ENCODE measurements around the gene OSGEP. TPM values are rescaled to one million over a fixed set of nuclear protein-coding genes. Genes with fewer than 3 reads are reported as not detected.
A peak's percentile ranks its signal among the peaks of the same experiment; 100 is the strongest.

Gene OSGEP
- total RNA-seq, 1 donor from 2014 or later, result 35.4 TPM

GRCh38 chr14:20434701-20435581 lies 19.7 kb downstream of the OSGEP start:
- DNase-seq (ENCODE audit: low spot score), result peak; percentile 43

GRCh38 chr14:20429801-20430669 lies 24.6 kb downstream of the OSGEP start:
- peak; percentile 62 for DNase-seq (ENCODE audit: low spot score)

- no peak for DNase-seq (ENCODE audit: low spot score)
Measured at GRCh38 chr14:20428802-20429201, 25.8 kb downstream of the OSGEP start.

- no peak for DNase-seq (ENCODE audit: low spot score)
Measured at GRCh38 chr14:20428010-20428365, 26.6 kb downstream of the OSGEP start.

- no peak for DNase-seq (ENCODE audit: low spot score)
Measured at GRCh38 chr14:20427231-20428009, 27.2 kb downstream of the OSGEP start.

GRCh38 chr14:20424851-20425250 lies 29.8 kb downstream of the OSGEP start:
- DNase-seq (ENCODE audit: low spot score), result no peak

GRCh38 chr14:20422886-20423285 lies 31.7 kb downstream of the OSGEP start:
- no peak for DNase-seq (ENCODE audit: low spot score)

- DNase-seq (ENCODE audit: low spot score), result no peak
Measured at GRCh38 chr14:20421267-20421666, 33.3 kb downstream of the OSGEP start.

- no peak for DNase-seq (ENCODE audit: low spot score)
Measured at GRCh38 chr14:20419419-20419818, 35.2 kb downstream of the OSGEP start.

GRCh38 chr14:20418501-20418909 lies 36.1 kb downstream of the OSGEP start:
- DNase-seq (ENCODE audit: low spot score), result peak; percentile 74

GRCh38 chr14:20417250-20418186 lies 37.1 kb downstream of the OSGEP start:
- DNase-seq (ENCODE audit: low spot score), result no peak

GRCh38 chr14:20416223-20416622 lies 38.4 kb downstream of the OSGEP start:
- no peak for DNase-seq (ENCODE audit: low spot score)

- peak; percentile 37 for DNase-seq (ENCODE audit: low spot score)
Measured at GRCh38 chr14:20415782-20416206, 38.8 kb downstream of the OSGEP start.

GRCh38 chr14:20413744-20414082 lies 40.9 kb downstream of the OSGEP start:
- DNase-seq (ENCODE audit: low spot score), result no peak

GRCh38 chr14:20412876-20413743 lies 41.5 kb downstream of the OSGEP start, which contains the start of gene TEP1:
Gene TEP1, minus strand, starts transcription at chr14:20413501. Its CDS starts 5,062 bp downstream, at chr14:20408439.
- peak; percentile 89 for DNase-seq (ENCODE audit: low spot score)

- no peak for DNase-seq (ENCODE audit: low spot score)
Measured at GRCh38 chr14:20412411-20412810, 42.2 kb downstream of the OSGEP start.

GRCh38 chr14:20409226-20409625 lies 45.4 kb downstream of the OSGEP start:
- DNase-seq (ENCODE audit: low spot score), result no peak

GRCh38 chr14:20403521-20403920 lies 51.1 kb downstream of the OSGEP start:
- no peak for DNase-seq (ENCODE audit: low spot score)

- DNase-seq (ENCODE audit: low spot score), result no peak
Measured at GRCh38 chr14:20400965-20401593, 53.5 kb downstream of the OSGEP start.

Measured in mucosa of gallbladder (tissue), 1 donor.